Measurements from ENCODE around the gene XRCC1. TPM values are rescaled to one million over a fixed set of nuclear protein-coding genes. Genes with fewer than 3 reads are reported as not detected.
"Not testable (repeated sequence)": the region's sequence is repeated elsewhere in the genome, so short reads cannot be mapped to it uniquely, and the experiment has no call there.

The XRCC1 gene
- total RNA-seq, 1 donor from 2014 or later: 18.4 TPM

- no peak for DNase-seq (ENCODE audit: low read depth, low spot score)
Observed at GRCh38 chr19:43546581-43546980, 28.7 kb downstream of the XRCC1 start.

- DNase-seq (ENCODE audit: low read depth, low spot score): no peak
Observed at GRCh38 chr19:43545981-43546380, 29.3 kb downstream of the XRCC1 start.

- DNase-seq (ENCODE audit: low read depth, low spot score): no peak
Observed at GRCh38 chr19:43545276-43545675, 30.1 kb downstream of the XRCC1 start.

DNA sequence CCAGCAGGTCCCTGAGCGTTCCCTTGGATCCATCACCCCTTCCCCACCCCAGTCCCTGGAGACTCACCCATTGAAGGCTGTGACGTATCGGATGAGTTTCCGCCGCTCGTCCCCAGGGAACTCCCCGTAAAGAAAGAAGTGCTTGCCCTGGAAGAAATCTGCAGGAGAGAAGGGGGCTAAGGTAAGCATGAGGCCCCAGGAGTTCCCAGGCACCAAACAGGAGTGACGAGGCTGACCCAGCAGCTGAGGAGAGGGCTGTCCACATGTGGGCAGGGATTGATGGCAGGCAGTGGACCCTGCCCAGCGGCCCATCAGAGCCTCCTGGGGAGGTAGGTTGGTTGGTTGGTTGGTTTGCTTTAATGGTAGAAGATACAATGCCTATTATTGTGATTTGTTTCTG lies 31.2 kb downstream of the XRCC1 start:
- DNase-seq (ENCODE audit: low read depth, low spot score): no peak

GRCh38 chr19:43541920-43542650 lies 33.2 kb downstream of the XRCC1 start:
- DNase-seq (ENCODE audit: low read depth, low spot score): no peak

- no peak for DNase-seq (ENCODE audit: low read depth, low spot score)
Observed at GRCh38 chr19:43540381-43540780, 34.9 kb downstream of the XRCC1 start.

DNA sequence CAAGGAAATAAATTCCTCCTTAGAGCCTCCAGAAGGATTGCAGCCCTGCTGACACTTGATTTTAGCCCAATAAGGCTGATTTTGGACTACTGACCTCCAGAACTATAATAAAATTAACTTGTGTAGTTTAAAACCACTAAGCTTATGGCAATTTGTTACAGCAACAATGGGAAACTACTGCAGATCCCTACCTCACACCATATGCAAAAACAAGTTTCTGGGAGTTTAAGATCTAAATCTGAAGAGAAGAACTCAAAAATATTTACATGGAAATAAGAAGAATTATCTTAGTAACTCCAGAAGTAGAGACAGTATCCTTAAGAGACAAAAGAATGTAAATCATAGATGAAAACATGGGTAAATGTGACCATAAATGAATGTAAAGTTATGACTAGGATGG lies 36.4 kb downstream of the XRCC1 start:
- DNase-seq (ENCODE audit: low read depth, low spot score): no peak

- no peak for DNase-seq (ENCODE audit: low read depth, low spot score)
Observed at GRCh38 chr19:43534816-43535761, 40.2 kb downstream of the XRCC1 start.

- no peak for DNase-seq (ENCODE audit: low read depth, low spot score)
Observed at GRCh38 chr19:43534305-43534815, 41.0 kb downstream of the XRCC1 start.

GRCh38 chr19:43533546-43534304 lies 41.6 kb downstream of the XRCC1 start:
- DNase-seq (ENCODE audit: low read depth, low spot score): peak; percentile 99

- peak; percentile 64 for DNase-seq (ENCODE audit: low read depth, low spot score)
Observed at GRCh38 chr19:43532962-43533545, 42.3 kb downstream of the XRCC1 start, which contains the start of gene ZNF575. Gene ZNF575, plus strand, starts transcription at chr19:43533188. Its CDS starts 1,235 bp downstream, at chr19:43534423.

- no peak for DNase-seq (ENCODE audit: low read depth, low spot score)
Observed at GRCh38 chr19:43532571-43532961, 42.8 kb downstream of the XRCC1 start.

GRCh38 chr19:43527860-43528622 lies 47.3 kb downstream of the XRCC1 start:
- DNase-seq (ENCODE audit: low read depth, low spot score): no peak

GRCh38 chr19:43526884-43527859 lies 48.2 kb downstream of the XRCC1 start, which contains the start of gene ETHE1:
Gene ETHE1, minus strand, starts transcription at chr19:43527201. Its CDS starts 24 bp downstream, at chr19:43527177.
- DNase-seq (ENCODE audit: low read depth, low spot score): no peak

- DNase-seq (ENCODE audit: low read depth, low spot score): no peak
Observed at GRCh38 chr19:43525836-43526771, 49.2 kb downstream of the XRCC1 start.

DNA sequence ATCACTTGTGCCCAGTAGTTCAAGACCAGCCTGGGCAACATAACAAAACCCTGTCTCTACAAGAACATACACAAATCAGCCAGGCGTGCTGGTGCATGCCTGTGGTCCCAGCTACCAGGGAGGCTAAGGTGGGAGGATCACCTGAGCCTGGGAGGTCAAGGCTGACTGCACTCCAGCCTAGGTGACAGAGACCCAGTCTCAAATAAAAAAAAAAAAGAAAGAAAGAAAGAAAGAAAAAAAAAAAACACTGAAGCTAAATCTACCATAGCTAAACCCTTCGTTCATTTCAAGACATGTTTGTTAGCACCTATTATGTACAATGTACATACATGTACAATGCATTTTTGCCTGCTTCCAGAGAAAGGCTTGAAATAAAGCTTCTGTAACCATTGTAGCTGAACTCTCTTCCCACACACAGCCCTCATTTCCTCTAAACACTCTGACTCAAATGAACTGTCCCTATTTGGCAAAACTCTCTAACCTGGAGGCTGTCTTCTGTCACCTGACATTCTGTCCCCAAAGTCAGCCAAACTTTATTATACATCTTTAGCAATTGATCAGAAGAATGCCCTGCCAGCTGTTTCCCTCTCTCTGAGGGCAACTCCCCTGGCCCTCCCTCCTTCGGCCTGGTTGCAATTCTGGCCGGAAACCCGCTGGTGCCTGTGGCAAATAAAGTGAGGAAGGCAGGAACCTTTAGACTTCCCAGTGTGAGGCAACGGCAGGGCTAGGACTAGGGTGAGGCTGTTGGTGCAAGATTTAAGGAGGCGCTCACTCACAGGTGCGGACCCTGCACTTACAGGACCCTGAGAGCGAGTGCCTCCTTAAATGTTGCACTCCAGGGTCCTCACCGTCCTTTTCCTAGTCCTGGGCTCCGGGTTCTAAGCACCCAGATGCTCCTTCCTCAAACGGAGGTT lies 50.1 kb downstream of the XRCC1 start:
- no peak for DNase-seq (ENCODE audit: low read depth, low spot score)

- DNase-seq (ENCODE audit: low read depth, low spot score): not testable (repeated sequence)
Observed at GRCh38 chr19:43523696-43524095, 51.6 kb downstream of the XRCC1 start.

Measured in pulmonary artery endothelial cell (primary cell).